ENCODE results near the gene DNAJB1.
"Not testable (repeated sequence)": the region's sequence is repeated elsewhere in the genome, so short reads cannot be mapped to it uniquely, and the experiment has no call there.

DNAJB1 gene

GRCh38 chr19:14517840-14518505, at the start of gene DNAJB1:
Gene DNAJB1 (minus strand): TSS chr19:14518397. CDS start chr19:14518349, 48 bp downstream.
- in situ Hi-C loops (cut with MboI; ENCODE audit: low sequenced_read_pairs), result no loop called here

GRCh38 chr19:14567079-14567478, 48.9 kb upstream of the DNAJB1 start:
- in situ Hi-C loops (cut with MboI; ENCODE audit: low sequenced_read_pairs), result no loop called here

GRCh38 chr19:14566712-14567077, 48.5 kb upstream of the DNAJB1 start:
- in situ Hi-C loops (cut with MboI; ENCODE audit: low sequenced_read_pairs), result no loop called here

GRCh38 chr19:14565765-14566711, 47.8 kb upstream of the DNAJB1 start:
- in situ Hi-C loops (cut with MboI; ENCODE audit: low sequenced_read_pairs), result no loop called here

DNA sequence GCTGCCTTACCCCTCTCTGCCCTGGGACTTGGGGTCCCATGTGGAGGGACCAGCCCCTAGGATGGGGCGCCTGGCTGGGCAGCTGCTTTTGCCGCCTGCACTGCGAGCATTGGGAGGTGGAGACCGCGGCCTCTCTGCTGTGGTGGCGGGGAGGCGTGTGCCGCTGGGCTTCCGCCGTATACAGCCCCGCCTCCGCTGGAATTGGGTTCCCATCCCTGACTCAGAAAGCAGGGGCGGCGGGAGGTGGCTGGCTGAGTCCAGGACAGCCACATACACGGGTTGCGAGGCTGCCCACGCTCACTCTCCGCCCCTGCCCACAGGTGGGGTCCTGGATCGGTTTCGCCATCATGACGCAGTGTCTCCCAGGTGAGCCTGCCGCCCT, 47.1 kb upstream of the DNAJB1 start:
- in situ Hi-C loops (cut with MboI; ENCODE audit: low sequenced_read_pairs), result no loop called here

DNA sequence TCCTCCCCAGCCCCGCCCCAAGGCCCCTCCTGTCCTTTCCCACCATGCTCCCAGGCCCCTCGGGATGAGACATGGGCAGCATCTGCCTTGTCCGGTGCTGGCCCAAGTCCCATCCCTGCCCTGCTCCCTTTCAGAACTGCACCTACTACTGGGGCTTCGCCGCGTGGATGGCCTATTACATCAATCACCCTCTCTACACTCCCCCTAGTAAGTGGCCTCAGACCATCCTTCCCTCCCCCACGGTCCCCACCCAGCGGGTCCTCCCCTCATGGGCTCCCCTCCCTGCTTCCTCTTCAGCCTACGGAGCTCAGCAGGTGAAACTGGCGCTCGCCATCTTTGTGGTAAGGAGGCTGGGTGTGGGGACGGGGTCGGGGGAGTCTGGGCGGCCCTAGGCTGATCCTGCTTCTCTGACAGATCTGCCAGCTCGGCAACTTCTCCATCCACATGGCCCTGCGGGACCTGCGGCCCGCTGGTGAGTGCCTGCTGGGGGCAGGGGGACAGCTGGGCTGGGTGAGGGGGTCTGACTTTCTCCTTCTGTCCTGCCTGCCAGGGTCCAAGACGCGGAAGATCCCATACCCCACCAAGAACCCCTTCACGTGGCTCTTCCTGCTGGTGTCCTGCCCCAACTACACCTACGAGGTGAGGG, 46.6 kb upstream of the DNAJB1 start:
- in situ Hi-C loops (cut with MboI; ENCODE audit: low sequenced_read_pairs), result not testable (repeated sequence)

DNA sequence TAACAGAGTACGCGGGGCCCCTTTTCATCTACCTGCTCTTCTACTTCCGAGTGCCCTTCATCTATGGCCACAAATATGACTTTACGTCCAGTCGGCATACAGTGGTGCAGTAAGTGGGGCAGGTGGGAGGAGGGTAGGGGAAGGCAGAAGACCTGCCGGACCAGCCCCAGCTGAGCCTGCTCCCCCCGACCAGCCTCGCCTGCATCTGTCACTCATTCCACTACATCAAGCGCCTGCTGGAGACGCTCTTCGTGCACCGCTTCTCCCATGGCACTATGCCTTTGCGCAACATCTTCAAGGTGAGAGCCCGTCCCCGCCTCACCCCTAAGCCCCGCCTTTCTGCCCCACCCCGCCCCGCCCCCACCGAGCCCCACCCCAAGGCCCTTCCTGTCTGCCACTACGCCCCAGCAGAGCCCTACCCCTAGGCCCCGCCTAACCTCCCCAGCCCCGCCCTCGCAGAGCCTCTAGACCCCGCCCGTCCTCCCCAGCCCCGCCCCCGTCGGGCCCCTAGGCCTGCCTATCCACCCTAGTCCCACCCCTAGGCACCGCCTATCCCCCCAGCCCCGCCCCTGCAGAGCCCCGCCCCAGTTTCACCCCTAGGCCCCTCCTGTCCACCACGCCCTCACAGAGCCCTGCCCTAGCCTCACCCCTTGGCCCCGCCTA, 45.9 kb upstream of the DNAJB1 start:
- in situ Hi-C loops (cut with MboI; ENCODE audit: low sequenced_read_pairs), result no loop called here

DNA sequence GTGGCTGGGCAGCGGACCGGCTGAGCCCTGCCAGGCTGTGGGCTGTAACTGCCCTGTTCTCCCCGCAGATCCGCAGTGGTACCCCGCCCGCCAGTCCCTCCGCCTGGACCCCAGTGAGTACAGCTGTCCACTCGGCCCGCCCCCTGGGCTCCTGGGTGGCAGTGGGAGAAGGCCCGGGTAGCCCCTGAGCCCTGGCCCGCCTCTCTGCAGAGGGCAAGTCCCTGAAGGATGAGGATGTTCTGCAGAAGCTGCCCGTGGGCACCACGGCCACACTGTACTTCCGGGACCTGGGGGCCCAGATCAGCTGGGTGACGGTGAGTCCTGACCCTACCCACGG, 45.4 kb upstream of the DNAJB1 start:
- in situ Hi-C loops (cut with MboI; ENCODE audit: low sequenced_read_pairs), result no loop called here

- in situ Hi-C loops (cut with MboI; ENCODE audit: low sequenced_read_pairs), result no loop called here
Measured at GRCh38 chr19:14562660-14563589, 44.7 kb upstream of the DNAJB1 start.

DNA sequence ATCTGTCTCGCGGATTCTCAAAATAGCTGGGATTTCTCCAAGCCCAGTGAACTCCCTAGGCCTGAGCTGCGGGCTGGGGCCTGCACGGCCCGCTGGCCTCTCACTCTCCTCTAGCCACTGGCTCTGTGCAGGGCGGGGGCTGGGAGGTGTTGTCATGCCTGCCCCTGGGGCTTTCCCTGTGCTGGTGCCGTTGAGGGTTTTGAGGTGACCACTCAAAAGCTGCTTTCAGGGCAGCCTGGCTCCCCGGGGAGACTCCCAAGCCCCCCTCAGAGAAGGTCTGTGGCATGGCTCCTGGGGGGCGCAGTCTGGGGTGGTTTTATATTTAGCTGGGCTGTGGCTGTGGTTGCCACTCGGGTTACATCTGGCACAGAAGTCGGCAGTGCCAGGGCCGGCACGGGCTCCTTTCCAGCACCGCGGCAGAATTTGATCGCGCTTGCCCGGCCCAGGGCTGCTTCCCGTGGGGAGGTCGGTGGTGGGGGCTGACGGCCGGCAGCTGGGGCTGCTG, 43.7 kb upstream of the DNAJB1 start:
- in situ Hi-C loops (cut with MboI; ENCODE audit: low sequenced_read_pairs), result no loop called here

DNA sequence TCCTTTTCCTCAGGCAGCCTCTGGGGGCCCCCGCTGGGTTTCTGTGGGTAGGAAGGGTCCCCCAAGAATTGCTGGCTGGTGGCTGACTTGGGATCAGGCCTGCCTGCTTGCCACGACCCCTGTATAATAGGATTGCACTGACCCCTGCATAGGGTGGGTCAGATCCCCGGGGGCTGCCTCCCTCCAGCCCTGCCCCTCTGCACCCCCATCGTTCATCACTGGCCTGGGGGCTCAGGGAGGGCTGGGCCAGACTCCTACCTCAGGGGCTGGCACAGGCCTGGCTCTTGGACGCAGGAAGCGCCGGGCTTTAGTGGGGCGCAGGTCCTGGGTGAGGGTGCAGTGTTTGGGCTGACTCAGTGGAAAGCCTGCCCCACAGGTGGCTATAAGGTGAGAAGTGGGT, 43.1 kb upstream of the DNAJB1 start:
- in situ Hi-C loops (cut with MboI; ENCODE audit: low sequenced_read_pairs), result no loop called here

- in situ Hi-C loops (cut with MboI; ENCODE audit: low sequenced_read_pairs), result no loop called here
Measured at GRCh38 chr19:14560776-14561108, 42.5 kb upstream of the DNAJB1 start.

GRCh38 chr19:14559916-14560775, 41.9 kb upstream of the DNAJB1 start:
- in situ Hi-C loops (cut with MboI; ENCODE audit: low sequenced_read_pairs), result no loop called here

GRCh38 chr19:14558370-14559066, 40.3 kb upstream of the DNAJB1 start:
- in situ Hi-C loops (cut with MboI; ENCODE audit: low sequenced_read_pairs), result no loop called here

DNA sequence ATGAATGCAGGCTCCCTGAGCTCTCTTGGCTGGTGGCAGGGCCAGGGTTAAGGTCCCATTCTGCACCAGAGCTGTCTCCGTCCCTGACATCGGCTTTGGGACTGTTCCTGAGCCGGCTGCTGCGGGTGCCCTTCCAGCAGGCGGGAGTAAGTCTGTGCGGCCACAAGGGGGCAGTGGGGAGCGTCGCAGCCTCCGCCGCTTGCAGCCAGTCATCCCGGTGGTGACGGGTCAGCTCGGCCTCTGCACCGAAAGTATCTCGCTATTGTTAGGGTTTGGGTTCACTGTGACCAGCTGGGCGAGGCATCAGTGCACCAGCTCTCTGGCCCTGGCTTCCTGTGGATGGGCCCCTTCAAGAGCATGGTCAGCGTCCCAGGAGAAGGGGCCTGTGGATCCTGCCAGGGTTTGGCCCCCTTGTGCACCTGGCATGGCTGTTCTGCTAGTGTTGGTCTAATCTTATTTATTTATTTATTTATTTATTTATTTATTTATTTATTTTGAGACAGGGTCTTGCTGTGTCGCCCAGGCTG, 38.5 kb upstream of the DNAJB1 start:
- in situ Hi-C loops (cut with MboI; ENCODE audit: low sequenced_read_pairs), result no loop called here

GRCh38 chr19:14555918-14556661, 37.9 kb upstream of the DNAJB1 start:
- in situ Hi-C loops (cut with MboI; ENCODE audit: low sequenced_read_pairs), result no loop called here

GRCh38 chr19:14554382-14554812, 36.2 kb upstream of the DNAJB1 start:
- in situ Hi-C loops (cut with MboI; ENCODE audit: low sequenced_read_pairs), result no loop called here

- in situ Hi-C loops (cut with MboI; ENCODE audit: low sequenced_read_pairs), result no loop called here
Measured at GRCh38 chr19:14553939-14554243, 35.7 kb upstream of the DNAJB1 start.
